GM10266 (cell line): ENCODE data around the gene EEF2KMT.
A peak's percentile ranks its signal among the peaks of the same experiment; 100 is the strongest.

Experiments used
- DNase-seq: peaks from one replicate; pipeline ENCODE4 v3.0.0; 2012; ENCODE audit errors: extremely low spot score
- TF ChIP-seq, protein P1 (sequence below): IDR thresholded peaks from 2 replicates; pipeline ENCODE4 v1.5.1; 2012; ENCODE audit warnings: mild to moderate bottlenecking, low read depth; ENCODE audit not compliant: control insufficient read depth, insufficient read depth; ENCODE audit errors: missing control alignments

The EEF2KMT gene

DNA sequence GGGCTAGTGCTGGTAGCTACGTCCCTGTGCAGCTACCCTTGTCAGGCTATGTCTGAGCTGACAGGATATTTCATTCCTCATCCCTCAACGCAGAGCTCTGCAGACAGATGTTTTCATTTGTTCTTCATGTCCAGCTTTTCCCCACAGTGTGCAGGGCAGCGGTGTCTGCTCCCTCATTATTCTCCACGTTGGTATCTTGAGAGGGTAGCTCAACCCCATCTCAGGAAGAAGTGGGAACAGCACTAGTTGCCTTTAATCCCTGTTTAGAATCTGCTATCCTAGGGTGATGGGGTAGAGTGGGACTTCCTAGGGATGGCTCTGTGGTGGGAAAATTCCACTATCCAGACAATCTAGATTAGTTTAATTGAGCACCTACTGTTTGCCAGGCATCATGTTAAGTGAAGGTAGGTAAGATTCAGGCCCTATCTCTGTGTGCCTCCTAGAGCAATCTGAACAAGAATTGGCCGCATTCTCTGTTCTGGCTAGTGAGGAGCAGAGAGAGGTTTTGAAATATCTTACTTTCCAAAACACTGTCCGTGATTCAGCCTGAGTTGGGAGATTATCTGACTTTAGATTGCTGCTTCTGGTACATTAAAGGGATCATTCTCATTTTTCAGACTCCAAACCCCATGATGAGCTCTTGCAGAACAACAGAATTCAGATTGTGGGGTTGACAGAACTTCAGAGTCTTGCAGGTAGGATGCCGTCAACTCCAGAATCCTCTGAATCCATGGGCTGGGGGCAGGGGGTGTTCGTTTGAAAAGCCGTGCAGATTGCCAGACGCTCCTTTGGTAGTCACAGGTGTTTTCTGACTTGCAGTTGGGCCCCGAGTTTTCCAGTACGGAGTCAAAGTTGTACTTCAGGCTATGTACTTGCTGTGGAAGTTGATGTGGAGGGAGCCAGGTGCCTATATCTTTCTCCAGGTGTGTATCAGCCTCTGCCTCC is 25.0 kb downstream of the EEF2KMT start:
- TF ChIP-seq, protein P1, sequence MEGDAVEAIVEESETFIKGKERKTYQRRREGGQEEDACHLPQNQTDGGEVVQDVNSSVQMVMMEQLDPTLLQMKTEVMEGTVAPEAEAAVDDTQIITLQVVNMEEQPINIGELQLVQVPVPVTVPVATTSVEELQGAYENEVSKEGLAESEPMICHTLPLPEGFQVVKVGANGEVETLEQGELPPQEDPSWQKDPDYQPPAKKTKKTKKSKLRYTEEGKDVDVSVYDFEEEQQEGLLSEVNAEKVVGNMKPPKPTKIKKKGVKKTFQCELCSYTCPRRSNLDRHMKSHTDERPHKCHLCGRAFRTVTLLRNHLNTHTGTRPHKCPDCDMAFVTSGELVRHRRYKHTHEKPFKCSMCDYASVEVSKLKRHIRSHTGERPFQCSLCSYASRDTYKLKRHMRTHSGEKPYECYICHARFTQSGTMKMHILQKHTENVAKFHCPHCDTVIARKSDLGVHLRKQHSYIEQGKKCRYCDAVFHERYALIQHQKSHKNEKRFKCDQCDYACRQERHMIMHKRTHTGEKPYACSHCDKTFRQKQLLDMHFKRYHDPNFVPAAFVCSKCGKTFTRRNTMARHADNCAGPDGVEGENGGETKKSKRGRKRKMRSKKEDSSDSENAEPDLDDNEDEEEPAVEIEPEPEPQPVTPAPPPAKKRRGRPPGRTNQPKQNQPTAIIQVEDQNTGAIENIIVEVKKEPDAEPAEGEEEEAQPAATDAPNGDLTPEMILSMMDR = no peak
- peak; percentile 9 for DNase-seq

DNA sequence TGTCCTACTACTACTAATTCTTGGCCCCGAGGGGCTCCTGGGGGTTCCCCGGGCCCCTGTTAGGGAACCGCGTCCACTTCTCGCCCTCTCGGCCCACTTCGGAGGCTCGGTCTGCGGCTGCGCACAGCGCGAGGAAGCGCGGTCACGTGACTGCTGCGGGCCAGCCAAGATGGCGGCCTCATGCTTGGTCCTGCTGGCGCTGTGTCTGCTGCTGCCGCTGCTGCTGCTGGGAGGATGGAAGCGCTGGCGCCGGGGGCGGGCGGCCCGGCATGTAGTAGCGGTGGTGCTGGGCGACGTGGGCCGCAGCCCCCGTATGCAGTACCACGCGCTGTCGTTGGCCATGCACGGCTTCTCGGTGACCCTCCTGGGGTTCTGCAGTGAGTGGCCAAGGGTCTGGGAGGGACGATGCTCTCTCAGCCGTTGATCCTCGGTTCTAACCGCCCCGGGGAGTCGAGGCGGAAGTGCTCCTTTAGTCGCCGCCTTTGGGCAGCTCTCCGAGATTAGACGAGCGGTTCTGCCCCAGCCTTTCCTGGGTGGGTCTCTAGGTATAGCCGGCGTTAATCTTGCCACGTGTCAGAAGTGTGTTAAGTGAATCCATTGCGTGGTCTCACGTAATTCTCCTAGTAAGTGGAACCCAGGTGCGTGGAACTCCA is 25.8 kb downstream of the EEF2KMT start, which contains the start of gene ALG1:
TSS of gene ALG1 (plus strand) at position 163 of the 653 bp plus-strand sequence. CDS start at position 170, 7 bp downstream.
- TF ChIP-seq, protein P1 = no peak
- peak; percentile 95 for DNase-seq

DNA sequence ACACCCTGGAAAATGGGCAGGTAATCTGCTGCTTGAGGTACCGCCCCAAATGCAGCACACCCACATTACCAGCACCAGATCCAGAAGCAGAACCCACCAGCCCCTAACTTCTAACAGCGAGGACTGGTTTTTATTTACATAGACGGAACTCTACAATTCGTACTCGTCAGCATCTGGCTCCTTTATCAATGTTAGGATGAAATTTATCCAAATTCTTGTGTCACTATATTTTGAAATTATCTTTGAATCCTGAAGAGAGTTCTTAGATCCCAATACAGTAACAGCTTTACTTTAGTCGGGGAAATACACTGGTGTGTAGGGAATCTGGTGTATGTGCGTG is 26.3 kb downstream of the EEF2KMT start:
- TF ChIP-seq, protein P1 = no peak
- DNase-seq = peak; percentile 3

DNA sequence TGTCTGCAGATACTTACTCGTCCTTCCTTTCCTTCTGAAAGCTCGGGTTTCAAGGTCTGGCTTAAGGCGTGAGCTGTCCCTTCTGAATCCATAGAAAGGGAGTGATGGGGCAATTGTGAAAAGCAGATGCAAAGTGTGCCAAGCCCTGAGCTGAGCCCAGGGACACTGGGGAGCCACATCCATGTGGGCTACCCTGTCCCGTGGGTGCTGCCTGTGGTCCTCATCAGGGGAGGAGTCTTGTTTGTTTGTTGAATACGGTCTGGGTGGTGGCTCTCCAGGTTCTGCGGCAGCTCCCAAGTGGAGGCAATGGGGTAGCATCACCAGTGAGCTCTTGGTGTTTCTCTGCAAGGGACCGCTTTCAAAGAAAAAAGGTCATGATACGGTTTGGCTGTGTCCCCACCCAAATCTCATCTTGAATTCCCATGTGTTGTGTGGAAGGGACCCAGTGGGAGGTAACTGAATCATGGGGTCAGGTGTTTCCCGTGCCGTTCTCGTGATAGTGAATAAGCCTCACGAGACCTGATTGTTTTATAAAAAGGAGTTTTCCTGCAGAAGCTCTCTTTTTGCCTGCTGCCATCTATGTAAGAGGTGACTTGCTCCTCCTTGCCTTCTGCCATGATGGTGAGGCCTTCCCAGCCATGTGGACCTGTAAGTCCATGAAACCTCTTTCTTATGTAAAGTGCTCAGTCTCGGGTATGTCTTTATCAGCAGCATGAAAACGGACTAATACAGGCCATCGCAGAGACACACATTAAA is 27.0 kb downstream of the EEF2KMT start:
- peak; percentile 4 for DNase-seq
- TF ChIP-seq, protein P1 = no peak

DNA sequence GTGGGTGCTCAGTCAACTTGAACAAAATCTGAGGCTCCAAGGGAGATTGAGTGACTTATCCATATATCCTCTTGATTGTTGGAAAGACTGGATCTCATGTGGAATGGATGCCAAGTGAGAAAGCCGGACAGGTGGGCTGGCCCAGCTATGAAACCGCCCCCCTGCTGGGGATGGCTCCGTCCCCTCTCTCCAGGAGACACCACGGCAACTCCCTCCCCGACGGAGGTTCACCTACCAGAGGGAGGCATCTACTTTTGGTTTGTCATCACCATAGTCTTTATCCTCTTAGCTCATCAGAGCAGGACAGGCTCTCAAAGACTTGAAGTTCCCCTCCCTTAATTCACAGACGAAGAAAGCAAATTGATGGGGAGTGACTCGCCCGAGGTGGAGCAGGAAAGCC is 27.7 kb downstream of the EEF2KMT start:
- TF ChIP-seq, protein P1 = no peak
- DNase-seq = no peak

DNA sequence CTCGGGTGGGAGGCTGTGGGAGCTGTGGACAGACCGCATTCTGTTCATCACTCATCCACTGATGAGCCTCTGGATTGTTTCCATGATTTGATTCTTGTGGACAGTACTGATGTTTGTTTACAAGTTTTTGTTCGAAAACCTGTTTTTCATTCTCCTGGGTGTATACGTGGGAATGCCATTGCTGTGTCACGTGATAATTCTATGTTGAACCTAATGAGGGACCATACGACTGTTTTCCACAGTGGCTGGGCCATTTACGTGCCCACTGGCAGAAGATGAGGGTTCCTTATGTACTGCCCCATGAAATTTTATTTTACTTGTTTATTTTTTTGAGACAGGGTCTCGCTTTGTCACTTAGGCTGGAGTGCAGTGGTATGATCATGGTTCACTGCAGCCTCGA is 28.5 kb downstream of the EEF2KMT start:
- no peak for DNase-seq
- TF ChIP-seq, protein P1 = no peak
